Brain pericyte (primary cell): ENCODE results near the gene FUT4.
"Not testable (repeated sequence)": the region's sequence is repeated elsewhere in the genome, so short reads cannot be mapped to it uniquely, and the experiment has no call there.

Experiments used
- DNase-seq: peaks from one replicate; pipeline ENCODE4 v3.0.0-alpha.2; 2012; ENCODE audit warnings: low read depth, low spot score

Gene FUT4

DNA sequence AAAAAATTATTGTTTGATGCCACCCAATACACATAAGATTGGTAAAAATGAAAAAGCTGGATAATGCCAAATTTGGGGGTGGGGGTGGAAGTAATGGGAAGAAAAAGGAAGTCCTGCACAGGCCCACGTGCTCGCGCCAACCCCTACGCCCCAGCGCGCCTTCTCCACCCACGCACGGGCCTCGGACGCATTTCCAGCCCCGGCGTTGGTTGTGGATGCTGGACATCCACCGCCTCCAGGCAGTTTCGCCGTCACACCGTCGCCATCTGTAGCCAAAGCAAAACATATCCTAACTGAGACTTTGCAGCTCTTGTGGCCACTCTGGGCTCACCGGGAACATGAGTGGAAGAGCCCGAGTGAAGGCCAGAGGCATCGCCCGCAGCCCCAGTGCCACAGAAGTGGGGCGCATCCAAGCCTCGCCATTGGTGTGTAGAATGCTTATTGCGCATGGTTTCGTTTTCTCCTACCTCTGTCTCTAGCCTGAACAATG lies 23.5 kb downstream of the FUT4 start, which contains the start of gene PIWIL4:
PIWIL4 (plus strand) TSS at position 188 of the 490 bp plus-strand sequence; CDS start at position 339, 151 bp downstream.
- no peak for DNase-seq

- DNase-seq: no peak
Observed at GRCh38 chr11:94568200-94568599, 24.5 kb downstream of the FUT4 start.

DNA sequence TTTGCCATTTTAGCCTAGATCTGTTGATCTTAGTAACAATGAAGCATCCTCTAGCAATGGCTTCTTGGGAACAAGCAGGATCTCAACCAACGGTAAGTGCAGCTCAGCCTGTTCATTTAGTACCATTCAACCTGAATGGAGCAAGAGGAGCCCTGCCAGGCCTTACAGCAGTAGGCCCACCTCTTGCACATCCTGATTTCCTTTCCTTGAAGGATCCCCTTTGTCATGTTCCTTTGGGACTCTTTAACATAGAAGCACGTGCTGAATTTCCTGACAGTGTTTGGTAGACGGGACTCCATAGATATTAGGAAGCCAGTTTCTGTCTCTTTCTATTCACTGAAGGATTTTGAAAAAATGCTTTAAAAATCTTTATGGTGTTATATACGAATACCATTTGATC lies 25.0 kb downstream of the FUT4 start:
- no peak for DNase-seq

GRCh38 chr11:94572975-94573374 lies 29.3 kb downstream of the FUT4 start:
- DNase-seq: not testable (repeated sequence)

DNA sequence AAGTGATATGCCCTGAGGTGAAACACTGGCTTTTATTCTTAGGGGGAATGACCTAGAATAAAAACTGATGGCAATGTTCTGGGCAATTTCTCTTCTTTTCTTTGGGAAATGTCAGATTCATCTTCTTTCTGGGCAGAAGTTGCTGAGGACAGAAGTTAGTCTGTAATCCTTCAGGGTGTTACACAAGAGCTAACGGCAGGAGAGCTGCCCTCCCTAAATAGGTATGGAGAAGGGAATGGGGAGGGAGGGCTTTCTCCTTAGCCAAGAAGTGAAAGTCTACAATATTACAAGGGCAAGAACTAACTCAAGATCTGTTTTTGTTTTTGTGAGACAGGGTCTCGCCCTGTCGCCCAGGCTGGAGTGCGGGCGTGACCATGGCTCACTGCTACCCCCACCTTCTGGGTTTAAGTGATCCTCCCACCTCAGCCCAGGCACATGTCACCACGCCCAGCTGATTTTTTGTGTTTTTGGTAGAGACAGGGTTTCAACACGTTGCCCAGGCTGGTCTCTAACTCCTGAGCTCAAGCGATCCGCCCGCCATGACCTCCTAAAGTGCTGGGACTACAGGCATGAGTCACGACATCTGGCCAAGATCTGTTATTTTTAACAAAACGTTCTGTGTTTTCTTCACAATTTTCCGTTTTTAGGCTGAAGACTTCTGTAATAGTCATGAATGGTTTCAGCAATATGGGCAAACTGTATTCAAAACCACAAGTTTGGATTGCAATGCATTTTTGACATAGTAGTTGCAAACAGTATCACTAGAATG lies 30.7 kb downstream of the FUT4 start:
- peak; percentile 6 for DNase-seq

- DNase-seq: no peak
Observed at GRCh38 chr11:94576306-94576705, 32.6 kb downstream of the FUT4 start.

- DNase-seq: no peak
Observed at GRCh38 chr11:94577841-94578240, 34.1 kb downstream of the FUT4 start.

DNA sequence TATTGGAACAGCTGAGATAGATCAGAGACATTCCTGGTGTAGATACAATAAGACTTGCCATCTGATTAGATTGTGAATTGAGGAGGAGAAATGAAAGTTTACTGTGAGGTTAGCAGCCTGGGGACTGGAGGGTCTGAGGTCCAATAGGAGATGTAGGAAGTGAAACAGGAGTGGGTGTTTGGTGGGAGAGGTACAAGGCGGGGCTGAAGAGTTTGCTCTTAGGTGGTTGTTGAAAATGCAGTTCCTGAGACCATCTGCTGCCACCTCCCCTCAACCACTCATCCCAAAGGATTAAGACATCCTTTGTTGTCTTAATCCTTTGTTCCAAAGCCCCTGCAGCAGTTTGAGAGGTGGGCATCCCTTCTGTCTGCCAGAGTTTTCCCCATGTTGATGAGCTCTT lies 38.2 kb downstream of the FUT4 start:
- no peak for DNase-seq

- no peak for DNase-seq
Observed at GRCh38 chr11:94583213-94583865, 39.6 kb downstream of the FUT4 start.

- no peak for DNase-seq
Observed at GRCh38 chr11:94583866-94584500, 40.3 kb downstream of the FUT4 start.

DNA sequence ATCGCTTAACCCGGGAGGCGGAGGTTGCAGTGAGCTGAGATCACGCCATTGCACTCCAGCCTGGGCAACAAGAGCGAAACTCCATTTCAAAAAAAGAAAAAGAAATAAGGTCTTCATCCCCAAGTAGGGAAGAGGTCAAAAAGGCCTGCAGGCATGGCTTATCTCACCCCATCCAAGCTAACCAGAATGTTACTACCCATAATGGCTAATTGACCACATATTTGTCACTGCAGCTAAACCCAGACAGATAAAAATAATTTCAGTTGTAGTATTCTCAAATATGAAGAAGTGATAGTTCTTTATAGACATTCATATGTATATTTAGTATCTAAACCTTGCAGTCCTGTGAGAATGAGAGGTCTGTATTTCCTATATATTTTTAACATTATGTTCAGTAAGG lies 41.3 kb downstream of the FUT4 start:
- no peak for DNase-seq

DNA sequence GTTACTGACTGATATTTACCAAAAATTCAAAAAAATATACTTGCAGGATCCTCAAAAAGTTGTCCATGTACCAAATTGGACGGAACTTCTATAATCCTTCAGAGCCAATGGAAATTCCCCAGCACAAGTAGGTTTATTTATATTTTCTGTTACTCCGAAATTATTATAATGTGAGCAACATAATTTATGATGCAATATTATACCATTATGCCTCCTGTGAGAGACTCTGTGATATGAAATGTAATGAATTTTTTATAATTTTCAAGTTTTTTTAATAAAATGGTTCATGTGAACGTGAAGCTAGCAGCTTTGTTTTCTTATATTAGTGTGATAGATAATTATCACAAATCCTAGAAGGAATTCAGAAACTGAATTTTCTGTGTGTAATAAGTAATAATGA lies 41.7 kb downstream of the FUT4 start:
- DNase-seq: no peak

- DNase-seq: no peak
Observed at GRCh38 chr11:94586546-94586945, 42.8 kb downstream of the FUT4 start.

- no peak for DNase-seq
Observed at GRCh38 chr11:94586978-94587377, 43.3 kb downstream of the FUT4 start.

DNA sequence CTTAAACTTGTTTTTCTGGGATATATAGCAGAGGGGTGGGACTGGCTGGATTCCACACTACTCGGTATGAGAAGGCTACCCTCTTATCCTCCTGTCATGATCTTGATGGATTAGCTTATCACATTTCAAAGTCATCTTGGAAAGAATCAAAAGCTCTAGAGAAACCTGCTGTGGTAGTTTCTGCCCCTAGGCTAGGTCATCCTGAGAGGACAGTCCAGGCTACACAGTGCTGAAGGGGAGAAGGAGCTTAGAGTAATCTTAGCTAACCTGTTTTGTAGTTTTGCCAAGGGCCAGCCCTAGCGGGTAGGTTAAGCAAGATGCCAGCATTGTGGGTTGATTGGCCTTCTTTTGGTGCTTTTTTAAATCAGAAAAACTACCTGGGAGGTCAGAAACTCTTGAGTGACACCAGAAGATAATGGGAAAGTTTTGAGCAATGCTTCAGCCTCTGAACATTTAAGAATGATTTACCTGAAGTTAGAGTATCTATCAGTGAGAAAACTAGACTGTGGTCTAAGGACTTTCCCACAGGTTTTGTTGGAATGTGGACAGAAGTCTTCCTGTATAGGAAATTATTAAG lies 44.7 kb downstream of the FUT4 start:
- no peak for DNase-seq

DNA sequence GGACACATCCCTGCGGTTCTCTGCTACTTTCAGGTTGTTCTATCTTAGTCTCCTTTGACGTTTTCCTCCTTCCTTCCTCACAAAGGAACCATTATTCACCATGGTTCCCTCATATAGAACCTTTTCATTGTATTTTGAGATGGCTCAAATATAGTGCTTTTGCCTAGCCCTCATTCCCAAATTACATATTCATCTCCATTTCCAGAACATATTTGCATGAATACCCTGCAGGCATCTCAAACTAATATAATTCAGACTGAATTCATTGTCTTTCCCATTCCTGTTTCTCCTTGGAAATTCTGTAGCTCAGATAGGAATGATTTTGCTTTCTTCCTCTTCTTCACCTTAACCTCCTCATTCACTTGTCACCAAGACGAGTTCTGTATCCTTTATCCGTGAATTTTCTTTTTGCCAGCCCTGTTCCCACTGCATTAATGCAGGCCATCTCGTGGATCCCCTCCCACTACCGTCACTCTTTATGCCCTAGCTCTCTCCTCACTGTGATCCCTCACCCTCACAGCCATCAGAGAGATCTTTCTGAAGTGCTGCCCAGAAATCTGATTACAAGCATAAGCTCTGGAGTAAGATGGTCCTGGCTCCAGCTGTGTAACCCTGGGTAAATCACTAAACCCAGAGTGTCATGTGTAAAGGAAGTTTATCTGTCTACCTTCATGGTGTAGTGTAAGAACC lies 46.8 kb downstream of the FUT4 start:
- DNase-seq: no peak

GRCh38 chr11:94593030-94593429 lies 49.3 kb downstream of the FUT4 start:
- DNase-seq: no peak

GRCh38 chr11:94595076-94595475 lies 51.4 kb downstream of the FUT4 start:
- DNase-seq: no peak

DNA sequence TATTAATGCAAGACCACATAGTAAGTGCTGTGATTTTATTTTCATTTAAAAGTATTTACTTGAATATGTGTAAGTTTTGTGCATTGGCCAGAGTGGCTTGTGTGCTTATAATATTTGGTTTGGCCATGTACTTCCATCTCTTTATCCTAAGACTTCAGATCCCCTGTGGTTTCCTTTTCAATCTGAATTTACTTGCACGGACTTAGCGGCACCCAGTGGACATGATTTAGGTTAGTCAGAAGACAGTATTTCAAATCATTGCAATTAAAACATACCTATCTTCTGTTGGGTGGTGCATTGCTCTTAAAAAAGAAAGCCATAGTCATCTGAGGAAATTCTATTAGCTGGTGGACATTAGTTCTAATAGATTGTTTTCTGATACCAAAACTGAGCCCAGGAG lies 54.2 kb downstream of the FUT4 start:
- DNase-seq: no peak
